HG02970 (cell line): ENCODE results near the gene GH1.
"Not testable (repeated sequence)": the region's sequence is repeated elsewhere in the genome, so short reads cannot be mapped to it uniquely, and the experiment has no call there.

ENCODE experiments used
- ATAC-seq: cut with Tn5 transposase; IDR thresholded peaks from one replicate; pipeline ENCODE4 v1.9.1; 2021; ENCODE audit warnings: mild to moderate bottlenecking, moderate library complexity, moderate number of reproducible peaks; ENCODE audit not compliant: unreplicated experiment, low FRiP score

The GH1 gene

GRCh38 chr17:63918789-63919305, at the start of gene GH1:
GH1 (minus strand) TSS chr17:63918839; CDS start chr17:63918776, 63 bp downstream.
- ATAC-seq, result not testable (repeated sequence)

GRCh38 chr17:63967953-63968352, 49.3 kb upstream of the GH1 start:
- ATAC-seq, result no peak

GRCh38 chr17:63966646-63967264, 48.1 kb upstream of the GH1 start:
- no peak for ATAC-seq

GRCh38 chr17:63963123-63963522, 44.5 kb upstream of the GH1 start:
- ATAC-seq, result no peak

- ATAC-seq, result no peak
Observed at GRCh38 chr17:63962298-63962744, 43.7 kb upstream of the GH1 start.

- no peak for ATAC-seq
Observed at GRCh38 chr17:63961355-63962212, 42.9 kb upstream of the GH1 start.

GRCh38 chr17:63960430-63960829, 41.8 kb upstream of the GH1 start:
- ATAC-seq, result no peak

GRCh38 chr17:63960006-63960405, 41.4 kb upstream of the GH1 start:
- no peak for ATAC-seq

- ATAC-seq, result no peak
Observed at GRCh38 chr17:63956296-63956920, 37.8 kb upstream of the GH1 start.

GRCh38 chr17:63955791-63956190, 37.2 kb upstream of the GH1 start:
- no peak for ATAC-seq

- no peak for ATAC-seq
Observed at GRCh38 chr17:63955232-63955631, 36.6 kb upstream of the GH1 start.

- no peak for ATAC-seq
Observed at GRCh38 chr17:63954402-63955063, 35.9 kb upstream of the GH1 start.

- no peak for ATAC-seq
Observed at GRCh38 chr17:63950940-63951907, 32.6 kb upstream of the GH1 start.

- no peak for ATAC-seq
Observed at GRCh38 chr17:63949576-63950250, 31.1 kb upstream of the GH1 start.

GRCh38 chr17:63948521-63948920, 29.9 kb upstream of the GH1 start:
- no peak for ATAC-seq

GRCh38 chr17:63947711-63948330, 29.2 kb upstream of the GH1 start:
- ATAC-seq, result no peak

- peak; percentile 61 for ATAC-seq
Observed at GRCh38 chr17:63946440-63947363, 28.1 kb upstream of the GH1 start.
